Endothelial cell of umbilical vein (primary cell): Measurements from ENCODE around the gene HTT-AS. TPM values are rescaled to one million over a fixed set of nuclear protein-coding genes. Genes with fewer than 3 reads are reported as not detected.

Experiments used
- BruUV-seq: library from RNA; stranded (reverse); fragments of 400-500 nt; replicated peaks from 2 replicates; lab custom pipeline; 2021; lab: Mats Ljungman, UMichigan
- CTCF ChIA-PET: fragments of 300-600, 350-600 bp; sonication (Branson Sonifier 250); formaldehyde crosslinking; loops from one replicate; lab custom pipeline; 2021; ENCODE audit warnings: antibody characterized with exemption, inconsistent platforms; lab: Charles Lee
- POLR2A ChIA-PET: fragments of 300-600, 350-600 bp; sonication (Branson Sonifier 250); formaldehyde crosslinking; loops from one replicate; lab custom pipeline; 2021; ENCODE audit warnings: antibody characterized with exemption, inconsistent platforms; lab: Charles Lee
- DNase-seq: peaks from one replicate; pipeline ENCODE4 v3.0.0-alpha.2; 2011; ENCODE audit warnings: low read depth, low spot score
- FAIRE-seq: peaks from 2 replicates; lab custom pipeline; 2011; peaks lifted over from hg19 to GRCh38; lab: Jason Lieb, UNC
- H2AFZ ChIP-seq: 2 replicates; pipeline ENCODE4 v1.6.0; 2012; ENCODE audit warnings: low read depth, low read length, control low read depth, inconsistent platforms
- H3K27ac ChIP-seq: 2 replicates; pipeline ENCODE4 v1.5.1; 2011; ENCODE audit warnings: low read depth, mild to moderate bottlenecking, control low read depth, low read length, moderate library complexity; ENCODE audit not compliant: insufficient read depth
- H3K27me3 ChIP-seq, 2 experiments: 2 replicates each; pipeline versions ENCODE4 v1.6.0 to v1.6.1; 2011; ENCODE audit warnings: low read length in 2 of 2, mixed read lengths in 1 of 2; ENCODE audit not compliant: control insufficient read depth in 2 of 2, insufficient read depth in 2 of 2
- H3K36me3 ChIP-seq, 2 experiments: 2 replicates in 1 of 2; 3 replicates in 1 of 2; pipeline ENCODE4 v1.5.1; 2011; ENCODE audit warnings: low read length in 2 of 2, mild to moderate bottlenecking in 1 of 2, moderate library complexity in 1 of 2; ENCODE audit not compliant: control insufficient read depth in 2 of 2, insufficient read depth in 2 of 2; ENCODE audit errors: extremely low read depth in 1 of 2
- H3K4me1 ChIP-seq: 3 replicates; pipeline ENCODE4 v1.5.1; 2011; ENCODE audit warnings: mild to moderate bottlenecking, low read length; ENCODE audit not compliant: control insufficient read depth, insufficient read depth; ENCODE audit errors: extremely low read depth
- H3K4me2 ChIP-seq: 2 replicates; pipeline ENCODE4 v1.6.1; 2011; ENCODE audit warnings: low read length, control low read depth, mixed read lengths; ENCODE audit not compliant: insufficient read depth
- H3K4me3 ChIP-seq, 3 experiments: fragments of 200-600 bp in 1 of 3; sonication (generic), shearing (Covaris generic) in 1 of 3; replicated peaks in 1 of 3; 2 replicates each; pipeline ENCODE4 v1.5.1; 2011 to 2016; ENCODE audit warnings: control low read depth in 3 of 3, low read length in 3 of 3, mild to moderate bottlenecking in 2 of 3, inconsistent platforms in 1 of 3, low read depth in 1 of 3, moderate library complexity in 1 of 3; ENCODE audit not compliant: insufficient read depth in 1 of 3
- H3K79me2 ChIP-seq: 2 replicates; pipeline ENCODE4 v1.6.0; 2012; ENCODE audit warnings: low read length, inconsistent platforms; ENCODE audit not compliant: control insufficient read depth, insufficient read depth
- H3K9ac ChIP-seq: replicated peaks from 2 replicates; pipeline ENCODE3; 2011; ENCODE audit warnings: low read length, control low read depth; ENCODE audit not compliant: insufficient read depth; ENCODE audit errors: extremely low read depth
- H3K9me1 ChIP-seq: replicated peaks from 3 replicates; pipeline ENCODE4 v1.6.0; 2011; ENCODE audit warnings: mild to moderate bottlenecking, low read length; ENCODE audit not compliant: control insufficient read depth, insufficient read depth; ENCODE audit errors: extremely low read depth
- H3K9me3 ChIP-seq: replicated peaks from 2 replicates; pipeline ENCODE4 v1.5.1; 2012; ENCODE audit warnings: low read length, inconsistent platforms; ENCODE audit not compliant: control insufficient read depth, insufficient read depth
- H4K20me1 ChIP-seq: replicated peaks from 2 replicates; pipeline ENCODE3; 2011; ENCODE audit warnings: mild to moderate bottlenecking, low read length; ENCODE audit not compliant: control insufficient read depth, insufficient read depth; ENCODE audit errors: extremely low read depth
- EZH2 ChIP-seq: IDR thresholded peaks from 2 replicates; pipeline ENCODE4 v1.6.1; 2012; ENCODE audit warnings: borderline replicate concordance, low read depth, mild to moderate bottlenecking, moderate library complexity, low read length, inconsistent platforms; ENCODE audit not compliant: severe bottlenecking
- FOS ChIP-seq: IDR thresholded peaks from 2 replicates; pipeline ENCODE4 v1.6.1; 2011; ENCODE audit warnings: mild to moderate bottlenecking, low read length, moderate library complexity, borderline replicate concordance; ENCODE audit not compliant: insufficient read depth
- GATA2 ChIP-seq: IDR thresholded peaks from 2 replicates; pipeline ENCODE4 v1.7.0; 2011; ENCODE audit warnings: low read depth, mild to moderate bottlenecking, moderate library complexity, mixed read lengths, low read length; ENCODE audit not compliant: insufficient read length, insufficient read depth
- JUN ChIP-seq: IDR thresholded peaks from 2 replicates; pipeline ENCODE4 v1.6.1; 2011; ENCODE audit warnings: borderline replicate concordance, low read depth; ENCODE audit not compliant: insufficient read length, insufficient read depth
- MYC ChIP-seq: IDR thresholded peaks from one replicate; pipeline ENCODE4 v1.6.1; 2011; ENCODE audit warnings: mild to moderate bottlenecking, low read depth, low read length
- POLR2A ChIP-seq: IDR thresholded peaks from 2 replicates; pipeline ENCODE4 v1.6.1; 2012; ENCODE audit warnings: low read depth, mild to moderate bottlenecking, control low read depth, low read length
- POLR2AphosphoS5 ChIP-seq: IDR thresholded peaks from 2 replicates; pipeline ENCODE4 v1.6.1; 2012; ENCODE audit warnings: low read depth, mild to moderate bottlenecking, control low read depth, low read length, moderate library complexity; ENCODE audit not compliant: insufficient read depth
- dilution Hi-C: fragments of 300-500 bp; cut with MboI; formaldehyde crosslinking; loops from one replicate; pipeline ENCODE4 v1.15.0; 2019; ENCODE audit warnings: low sequenced_read_pairs; ENCODE audit not compliant: extremely low pct_ligation_motif_present
- intact Hi-C: fragments of 100-400 bp; cut with micrococcal nuclease; formaldehyde crosslinking; loops from one replicate; pipeline ENCODE4 v1.10.0; 2022
- polyA plus RNA-seq, 4 experiments: library from polyadenylated mRNA; depleted of rRNA in 3 of 4; stranded (reverse) in 3 of 4; unstranded in 1 of 4; fragments of >200 nt; gene quantifications; 2 replicates each; pipeline versions ENCODE4 v1.2.1 to v1.2.3, GENCODE V29; 2011 to 2012; ENCODE audit warnings: missing spikeins in 1 of 4
- total RNA-seq: library from RNA; stranded (reverse); gene quantifications from 2 replicates; pipeline ENCODE4 v1.2.3, GENCODE V29; 2021
- TF ChIP-seq, protein P1 (sequence below), 2 donors: IDR thresholded peaks; 1 replicate in 1 of 2; 2 replicates in 1 of 2; pipeline ENCODE4 v1.5.1; 2011; ENCODE audit warnings: low read length in 2 of 2, mild to moderate bottlenecking in 2 of 2, moderate library complexity in 2 of 2, control low read depth in 1 of 2, inconsistent platforms in 1 of 2, low read depth in 1 of 2; ENCODE audit not compliant: insufficient read depth in 1 of 2; ENCODE audit errors: extremely low read depth in 1 of 2
- TF ChIP-seq, protein P2 (sequence below): IDR thresholded peaks from 2 replicates; pipeline ENCODE4 v1.6.1; 2011; ENCODE audit not compliant: insufficient read depth, insufficient read length

HTT-AS gene
- total and polyA plus RNA-seq, 2 donors (not counting 3 experiments of a cell fraction or from before 2014, with no cell fraction given): not detected

DNA sequence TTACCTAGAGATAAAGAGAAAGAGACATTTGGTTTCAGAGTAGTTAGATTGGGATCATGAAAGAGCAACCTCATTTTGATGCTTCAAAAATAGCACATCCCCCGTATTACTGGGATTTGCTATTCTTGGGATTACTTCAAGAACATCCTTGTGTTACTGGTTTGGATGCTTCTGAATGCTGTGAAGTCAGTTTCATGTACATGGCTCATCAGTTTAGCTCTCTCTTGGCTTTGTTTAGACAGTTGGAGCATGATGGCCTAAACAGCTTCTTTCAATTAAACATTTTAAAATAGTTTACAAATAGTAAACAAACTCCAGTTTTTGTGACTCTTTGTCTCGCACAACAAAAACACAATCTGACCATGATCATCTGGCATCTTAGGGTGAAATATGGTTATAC lies 24.0 kb upstream of the HTT-AS start:
- Histone ChIP-seq H3K79me2 (no peaks in the 10 kb centered on the region), H2AFZ (no peak overlapping the region), H3K9me3 (no peaks in the 10 kb centered on the region), H3K36me3 (peaks cover 0 to 21% of the 10 kb centered on the region in 2 experiments), H3K27me3 (no peaks in the 10 kb centered on the region), H3K27ac (no peak overlapping the region), H3K4me1 (no peaks in the 10 kb centered on the region), H3K9ac (no peak overlapping the region), H3K4me3 (no peak overlapping the region), H3K9me1 (no peaks in the 10 kb centered on the region), H3K4me2 (no peak overlapping the region), H4K20me1 (no peaks in the 10 kb centered on the region)
- TF ChIP-seq, protein P1, sequence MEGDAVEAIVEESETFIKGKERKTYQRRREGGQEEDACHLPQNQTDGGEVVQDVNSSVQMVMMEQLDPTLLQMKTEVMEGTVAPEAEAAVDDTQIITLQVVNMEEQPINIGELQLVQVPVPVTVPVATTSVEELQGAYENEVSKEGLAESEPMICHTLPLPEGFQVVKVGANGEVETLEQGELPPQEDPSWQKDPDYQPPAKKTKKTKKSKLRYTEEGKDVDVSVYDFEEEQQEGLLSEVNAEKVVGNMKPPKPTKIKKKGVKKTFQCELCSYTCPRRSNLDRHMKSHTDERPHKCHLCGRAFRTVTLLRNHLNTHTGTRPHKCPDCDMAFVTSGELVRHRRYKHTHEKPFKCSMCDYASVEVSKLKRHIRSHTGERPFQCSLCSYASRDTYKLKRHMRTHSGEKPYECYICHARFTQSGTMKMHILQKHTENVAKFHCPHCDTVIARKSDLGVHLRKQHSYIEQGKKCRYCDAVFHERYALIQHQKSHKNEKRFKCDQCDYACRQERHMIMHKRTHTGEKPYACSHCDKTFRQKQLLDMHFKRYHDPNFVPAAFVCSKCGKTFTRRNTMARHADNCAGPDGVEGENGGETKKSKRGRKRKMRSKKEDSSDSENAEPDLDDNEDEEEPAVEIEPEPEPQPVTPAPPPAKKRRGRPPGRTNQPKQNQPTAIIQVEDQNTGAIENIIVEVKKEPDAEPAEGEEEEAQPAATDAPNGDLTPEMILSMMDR (IDR thresholded peaks at IDR 0.05; ENCODE audit: extremely low read depth in 1 of 2, insufficient read depth in 1 of 2, low read depth in 1 of 2, low read length in 2 of 2): no peak
- TF ChIP-seq JUN (no peak), FOS (no peak), POLR2AphosphoS5 (no peak), EZH2 (no peak), MYC (no peak), POLR2A (no peak), GATA2 (no peak)
- TF ChIP-seq, protein P2, sequence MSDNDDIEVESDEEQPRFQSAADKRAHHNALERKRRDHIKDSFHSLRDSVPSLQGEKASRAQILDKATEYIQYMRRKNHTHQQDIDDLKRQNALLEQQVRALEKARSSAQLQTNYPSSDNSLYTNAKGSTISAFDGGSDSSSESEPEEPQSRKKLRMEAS: no peak
- CTCF ChIA-PET: interaction anchor here (1.0 to 1.5 kb wide), 2 partner anchors 9 to 37 kb away, joined by 4 to 6 read pairs; no protein-coding TSS in a partner anchor
- POLR2A ChIA-PET: no interaction called here
- intact Hi-C loops (no loop called here), dilution Hi-C loops (no loop called here)
- no peak for FAIRE-seq
- BruUV-seq: no TSS peak
- no peak for DNase-seq
